ENCODE measurements around the gene CHST7.

- no peak for TF ChIP-seq CTCF (IDR thresholded peaks at IDR 0.05)
- TF ChIP-seq POLR2A (IDR thresholded peaks at IDR 0.05): no peak
Observed at GRCh38 chrX:46626566-46626965, 53.0 kb downstream of the CHST7 start.
